Cardiac fibroblast (primary cell): ENCODE results near the gene UBA6.
"Not testable (repeated sequence)": the region's sequence is repeated elsewhere in the genome, so short reads cannot be mapped to it uniquely, and the experiment has no call there.

Source experiments
- DNase-seq, 2 donors: peaks; one replicate each; pipeline versions ENCODE4 v3.0.0 to v3.0.0-alpha.2; 2010; ENCODE audit warnings: low read depth in 2 of 2
- H3K4me3 ChIP-seq, 2 donors: replicated peaks in 1 of 2; 1 replicate in 1 of 2; 2 replicates in 1 of 2; pipeline ENCODE4 v1.5.1; 2011; ENCODE audit warnings: low read depth in 2 of 2, low read length in 2 of 2, mild to moderate bottlenecking in 2 of 2, moderate library complexity in 1 of 2
- CTCF ChIP-seq: IDR thresholded peaks from one replicate; pipeline ENCODE4 v1.5.1; 2011; ENCODE audit warnings: low read depth, mild to moderate bottlenecking, low read length, inconsistent platforms

The UBA6 gene

GRCh38 chr4:67736262-67736661, 35.3 kb upstream of the UBA6 start:
- H3K4me3 ChIP-seq = no peak overlapping the region
- DNase-seq = no peak
- TF ChIP-seq CTCF = no peak

GRCh38 chr4:67735325-67735724, 34.4 kb upstream of the UBA6 start:
- no peak for DNase-seq
- H3K4me3 ChIP-seq = no peak overlapping the region
- no peak for TF ChIP-seq CTCF

GRCh38 chr4:67730511-67730910, 29.6 kb upstream of the UBA6 start:
- DNase-seq, H3K4me3 ChIP-seq: not testable (repeated sequence)

GRCh38 chr4:67727124-67727850, 26.3 kb upstream of the UBA6 start:
- H3K4me3 ChIP-seq = peak overlapping the region in 1 of 2 donors; percentile 30
- no peak for TF ChIP-seq CTCF
- peak; percentile 69 to 88 for DNase-seq

GRCh38 chr4:67725981-67726380, 25.0 kb upstream of the UBA6 start:
- no peak for TF ChIP-seq CTCF
- peak in 1 of 2 donors; percentile 85 for DNase-seq
- H3K4me3 ChIP-seq = no peak overlapping the region

- TF ChIP-seq CTCF = no peak
- no peak overlapping the region for H3K4me3 ChIP-seq
- DNase-seq = peak; percentile 18 to 48
Measured at GRCh38 chr4:67725132-67725531, 24.2 kb upstream of the UBA6 start.

GRCh38 chr4:67723949-67724348, 23.0 kb upstream of the UBA6 start:
- no peak for DNase-seq
- no peak for TF ChIP-seq CTCF

More at GRCh38 chr4:67723949-67724348, 23.0 kb upstream of the UBA6 start:
- no peak overlapping the region for H3K4me3 ChIP-seq
